DND-41 (cell line): Measurements from ENCODE around the gene LRRC4B.

ENCODE experiments used
- ATAC-seq: fragments of 200-7000 bp; cut with Tn5 transposase; 3 replicates; pipeline ENCODE4 v1.9.1; 2021; ENCODE audit warnings: low read depth; ENCODE audit not compliant: insufficient read depth
- DNase-seq: peaks from one replicate; pipeline ENCODE4 v3.0.0-alpha.2; 2020
- H2AFZ ChIP-seq: 2 replicates; pipeline ENCODE4 v1.6.0; 2012; ENCODE audit warnings: low read depth, low read length
- H3K27ac ChIP-seq: 2 replicates; pipeline ENCODE4 v1.5.1; 2012; ENCODE audit warnings: low read length, inconsistent platforms
- H3K27me3 ChIP-seq: fragments of 200-600 bp; sonication (generic); 2 replicates; pipeline ENCODE4 v1.6.0; 2012; ENCODE audit warnings: low read length, mild to moderate bottlenecking, inconsistent platforms; ENCODE audit not compliant: insufficient read depth, poor library complexity
- H3K36me3 ChIP-seq: 2 replicates; pipeline ENCODE4 v1.5.1; 2012; ENCODE audit warnings: low read length, inconsistent platforms; ENCODE audit not compliant: insufficient read depth
- H3K4me1 ChIP-seq: 2 replicates; pipeline ENCODE4 v1.5.1; 2012; ENCODE audit warnings: mild to moderate bottlenecking, low read length; ENCODE audit not compliant: insufficient read depth
- H3K4me2 ChIP-seq: 2 replicates; pipeline ENCODE4 v1.6.0; 2012; ENCODE audit warnings: mild to moderate bottlenecking, moderate library complexity, low read length, inconsistent platforms; ENCODE audit not compliant: insufficient read depth
- H3K4me3 ChIP-seq, 2 experiments: fragments of 200-600 bp in 1 of 2; shearing (Covaris generic) in 1 of 2; 2 replicates each; pipeline ENCODE4 v1.5.1; 2012 to 2016; ENCODE audit warnings: inconsistent platforms in 2 of 2, low read length in 2 of 2, mild to moderate bottlenecking in 2 of 2, low read depth in 1 of 2, moderate library complexity in 1 of 2
- H3K79me2 ChIP-seq: 2 replicates; pipeline ENCODE4 v1.6.0; 2012; ENCODE audit warnings: low read length, inconsistent platforms; ENCODE audit not compliant: insufficient read depth
- H3K9ac ChIP-seq: 2 replicates; pipeline ENCODE4 v1.6.0; 2012; ENCODE audit warnings: low read depth, mild to moderate bottlenecking, inconsistent platforms, low read length, moderate library complexity
- H3K9me3 ChIP-seq: 2 replicates; pipeline ENCODE4 v1.5.1; 2012; ENCODE audit warnings: low read length, moderate library complexity, mild to moderate bottlenecking, inconsistent platforms; ENCODE audit not compliant: insufficient read depth, severe bottlenecking
- H4K20me1 ChIP-seq: 2 replicates; pipeline ENCODE4 v1.6.0; 2012; ENCODE audit warnings: low read length; ENCODE audit not compliant: insufficient read depth
- CTCF ChIP-seq: IDR thresholded peaks from 2 replicates; pipeline ENCODE4 v1.5.1; 2012; ENCODE audit warnings: borderline replicate concordance, low read length, moderate library complexity, mild to moderate bottlenecking; ENCODE audit not compliant: poor library complexity, severe bottlenecking; ENCODE audit errors: extremely low read depth
- EZH2 ChIP-seq: IDR thresholded peaks from 3 replicates; pipeline ENCODE4 v1.6.1; 2012; ENCODE audit warnings: borderline replicate concordance, low read depth, mild to moderate bottlenecking, moderate library complexity, low read length, inconsistent platforms; ENCODE audit not compliant: severe bottlenecking

LRRC4B gene

DNA sequence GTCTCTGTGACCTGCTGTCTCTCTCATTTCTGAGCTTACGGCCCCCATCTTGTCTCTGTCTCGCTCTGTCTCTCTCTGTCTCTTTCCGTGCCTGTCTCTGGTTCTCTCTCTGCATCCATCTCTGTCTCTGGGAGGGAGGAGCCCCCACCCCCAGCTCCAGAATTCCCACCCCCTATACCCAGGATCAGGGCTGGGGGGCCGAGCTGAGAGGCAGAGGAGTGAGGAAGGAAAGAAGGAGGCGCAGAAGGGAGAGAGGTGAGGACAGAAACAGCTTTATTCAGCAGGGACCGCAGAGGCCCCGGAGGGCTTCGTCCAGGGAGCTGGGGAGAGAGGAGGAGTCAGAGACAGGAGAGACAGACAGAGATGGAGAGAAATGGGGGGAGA lies 71.2 kb downstream of the LRRC4B start:
- H3K9me3 ChIP-seq = no peaks in the 10 kb centered on the region
- H2AFZ ChIP-seq = no peak overlapping the region
- H3K4me1 ChIP-seq = no peaks in the 10 kb centered on the region
- no peak for ATAC-seq
- no peaks in the 10 kb centered on the region for H3K36me3 ChIP-seq
- H3K79me2 ChIP-seq = no peaks in the 10 kb centered on the region
- no peak overlapping the region for H3K27ac ChIP-seq
- H3K27me3 ChIP-seq = peaks cover 5% of the 10 kb centered on the region
- no peaks in the 10 kb centered on the region; the same call in 1 of the 2 replicates for H4K20me1 ChIP-seq
- TF ChIP-seq EZH2 (no peak), CTCF (no peak)
- no peak overlapping the region for H3K4me2 ChIP-seq
- no peak for DNase-seq
- no peak overlapping the region for H3K9ac ChIP-seq
- no peak overlapping the region for H3K4me3 ChIP-seq

- no peaks in the 10 kb centered on the region; the same call in 1 of the 2 replicates for H4K20me1 ChIP-seq
- no peak for DNase-seq
- no peak overlapping the region for H3K27ac ChIP-seq
- TF ChIP-seq EZH2 = no peak
- no peak for TF ChIP-seq CTCF
- no peak overlapping the region for H3K4me3 ChIP-seq
- H3K9me3 ChIP-seq = no peaks in the 10 kb centered on the region
- H2AFZ ChIP-seq = no peak overlapping the region
- no peaks in the 10 kb centered on the region for H3K79me2 ChIP-seq
- no peak overlapping the region for H3K4me2 ChIP-seq
- no peaks in the 10 kb centered on the region for H3K36me3 ChIP-seq
- ATAC-seq = no peak
- H3K4me1 ChIP-seq = no peaks in the 10 kb centered on the region
- no peak overlapping the region for H3K9ac ChIP-seq
- H3K27me3 ChIP-seq = peaks cover 11% of the 10 kb centered on the region
Observed at GRCh38 chr19:50496189-50497021, 71.8 kb downstream of the LRRC4B start.

- Histone ChIP-seq H3K27ac (no peak overlapping the region), H3K9me3 (no peaks in the 10 kb centered on the region), H3K4me3 (no peak overlapping the region), H3K4me2 (no peak overlapping the region), H3K27me3 (peaks cover 11% of the 10 kb centered on the region), H4K20me1 (no peaks in the 10 kb centered on the region; the same call in 1 of the 2 replicates), H3K9ac (no peak overlapping the region), H3K36me3 (no peaks in the 10 kb centered on the region), H2AFZ (no peak overlapping the region), H3K79me2 (no peaks in the 10 kb centered on the region), H3K4me1 (no peaks in the 10 kb centered on the region)
- TF ChIP-seq EZH2 (no peak), CTCF (no peak)
- ATAC-seq (no peak), DNase-seq (no peak)
Observed at GRCh38 chr19:50495020-50495531, 73.2 kb downstream of the LRRC4B start.
